HG02973 (cell line): ENCODE measurements around the gene CYP1A2.
"Not testable (repeated sequence)": the region's sequence is repeated elsewhere in the genome, so short reads cannot be mapped to it uniquely, and the experiment has no call there.

Experiments
- ATAC-seq: cut with Tn5 transposase; IDR thresholded peaks from one replicate; pipeline ENCODE4 v1.9.1; 2021; ENCODE audit warnings: moderate library complexity; ENCODE audit not compliant: unreplicated experiment

CYP1A2 gene

GRCh38 chr15:74775894-74776293, 27.2 kb downstream of the CYP1A2 start:
- no peak for ATAC-seq

GRCh38 chr15:74776821-74777768, 28.4 kb downstream of the CYP1A2 start:
- ATAC-seq: no peak

GRCh38 chr15:74777769-74778598, 29.3 kb downstream of the CYP1A2 start:
- no peak for ATAC-seq

GRCh38 chr15:74778599-74778970, 29.9 kb downstream of the CYP1A2 start:
- ATAC-seq: no peak

GRCh38 chr15:74779162-74779648, 30.6 kb downstream of the CYP1A2 start:
- no peak for ATAC-seq

- ATAC-seq: no peak
These were observed 32.1 kb downstream of the CYP1A2 start for GRCh38 chr15:74780523-74781430.

- peak; percentile 28 for ATAC-seq
These were observed 33.0 kb downstream of the CYP1A2 start, which contains the start of gene CSK for GRCh38 chr15:74781431-74782258. Gene CSK, plus strand, starts transcription at chr15:74782080. Its CDS starts 16,218 bp downstream, at chr15:74798298.

- peak; percentile 2 for ATAC-seq
These were observed 33.8 kb downstream of the CYP1A2 start for GRCh38 chr15:74782259-74783071.

- ATAC-seq: no peak
These were observed 34.6 kb downstream of the CYP1A2 start for GRCh38 chr15:74783072-74783807.

- no peak for ATAC-seq
These were observed 35.1 kb downstream of the CYP1A2 start for GRCh38 chr15:74783808-74784175.

GRCh38 chr15:74784426-74785193, 36.0 kb downstream of the CYP1A2 start:
- ATAC-seq: no peak

GRCh38 chr15:74785194-74786032, 36.8 kb downstream of the CYP1A2 start:
- no peak for ATAC-seq

- ATAC-seq: not testable (repeated sequence)
These were observed 37.4 kb downstream of the CYP1A2 start for GRCh38 chr15:74786081-74786480.

- no peak for ATAC-seq
These were observed 38.0 kb downstream of the CYP1A2 start for GRCh38 chr15:74786551-74787165.

GRCh38 chr15:74787251-74788041, 38.8 kb downstream of the CYP1A2 start:
- peak; percentile 36 for ATAC-seq
